GM21367 (cell line): ENCODE data around the gene PDE11A.

Source experiments
- ATAC-seq: cut with Tn5 transposase; IDR thresholded peaks from one replicate; pipeline ENCODE4 v1.9.1; 2021; ENCODE audit not compliant: unreplicated experiment

Gene PDE11A

DNA sequence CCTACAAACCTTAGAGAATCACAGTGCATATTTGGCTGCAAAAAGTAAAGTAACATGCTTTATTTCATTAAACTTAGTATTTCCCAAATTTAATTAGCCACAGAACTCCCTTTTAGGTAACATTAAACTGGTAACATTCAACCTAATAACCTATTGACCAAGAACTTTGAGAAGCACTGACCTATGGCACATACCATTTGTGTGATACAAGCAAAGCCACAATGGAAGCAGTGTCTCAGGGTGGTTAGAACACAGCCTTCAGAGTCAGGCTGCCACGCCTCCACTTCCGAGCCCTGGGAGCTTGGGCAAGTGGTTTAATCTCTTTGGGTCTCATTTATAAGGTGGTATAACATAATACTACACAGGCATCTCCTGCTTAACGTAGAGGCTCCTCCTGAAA is 301.4 kb downstream of the PDE11A start:
- no peak for ATAC-seq

- ATAC-seq, result no peak
Measured at GRCh38 chr2:177767768-177768167, 304.8 kb downstream of the PDE11A start.

DNA sequence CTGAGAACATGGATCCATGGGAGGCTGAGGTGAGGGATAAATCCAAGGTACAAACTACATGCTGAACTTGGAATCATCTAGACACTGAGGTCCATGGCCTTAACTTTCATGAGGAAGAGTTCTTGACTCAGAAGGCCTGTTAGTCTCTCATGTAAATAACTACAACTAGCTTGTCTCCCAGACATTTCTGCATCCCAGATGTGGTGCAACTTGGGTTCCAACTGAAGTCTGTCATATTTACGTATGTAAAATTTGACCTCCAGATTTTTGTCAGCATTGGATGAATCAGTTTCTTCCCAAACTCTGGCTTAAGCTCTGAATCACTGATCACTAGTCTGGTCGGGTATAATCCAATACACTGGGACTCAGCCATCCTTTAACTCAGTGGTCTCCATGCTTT is 306.9 kb downstream of the PDE11A start:
- ATAC-seq, result no peak

DNA sequence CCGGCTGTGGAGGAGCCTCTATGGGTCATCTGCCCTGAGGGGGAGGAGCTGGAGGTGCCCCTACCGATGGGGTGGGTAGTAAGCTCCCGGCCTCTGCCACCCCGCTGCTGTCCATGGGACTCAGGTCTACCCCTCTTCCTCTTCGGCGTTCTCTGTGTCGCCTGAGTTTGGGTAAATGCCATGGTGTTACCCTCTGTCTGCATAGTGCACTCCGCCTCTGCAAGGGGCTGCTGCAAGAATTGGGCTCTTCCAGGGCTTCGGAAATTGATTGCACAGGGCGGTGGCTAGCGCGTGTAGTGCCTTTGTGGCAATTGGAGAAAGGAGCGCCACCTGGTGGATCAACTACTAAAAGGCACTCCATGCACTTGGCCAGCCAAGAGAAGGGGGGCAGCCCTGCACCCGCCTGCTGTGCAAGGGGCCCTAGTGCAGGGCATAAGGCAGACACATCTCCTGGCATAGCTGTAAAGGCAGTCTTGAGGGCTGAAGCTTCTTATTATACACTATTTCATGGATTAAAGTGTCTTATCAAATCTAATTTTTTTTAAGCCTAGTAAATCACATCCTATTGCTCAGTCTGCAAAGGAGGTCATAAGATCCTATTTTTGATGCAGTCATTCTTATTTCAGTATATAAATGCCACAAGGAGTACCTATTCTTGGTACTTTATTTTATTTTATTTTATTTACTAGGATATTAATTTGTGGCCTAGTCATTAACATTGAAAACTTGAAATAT is 308.9 kb downstream of the PDE11A start:
- ATAC-seq, result peak; percentile 95

DNA sequence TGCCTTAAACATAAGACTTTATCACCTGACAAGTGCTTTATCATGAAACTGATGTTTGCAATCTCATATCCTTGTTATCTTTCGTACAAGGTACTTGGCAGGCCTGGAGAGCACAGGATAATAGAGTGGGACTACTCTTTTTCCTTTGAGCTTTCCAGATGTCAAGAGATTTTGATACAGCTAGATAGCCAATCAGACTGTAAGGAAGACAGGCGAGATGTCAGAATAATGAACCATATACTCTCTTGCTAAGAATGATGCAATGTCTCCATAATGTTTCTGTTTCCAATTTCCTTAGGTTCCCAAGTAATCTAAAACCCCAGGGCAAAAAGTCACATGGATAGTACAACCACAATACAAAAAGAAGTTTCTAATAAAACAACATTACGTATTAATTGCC is 313.1 kb downstream of the PDE11A start:
- no peak for ATAC-seq

DNA sequence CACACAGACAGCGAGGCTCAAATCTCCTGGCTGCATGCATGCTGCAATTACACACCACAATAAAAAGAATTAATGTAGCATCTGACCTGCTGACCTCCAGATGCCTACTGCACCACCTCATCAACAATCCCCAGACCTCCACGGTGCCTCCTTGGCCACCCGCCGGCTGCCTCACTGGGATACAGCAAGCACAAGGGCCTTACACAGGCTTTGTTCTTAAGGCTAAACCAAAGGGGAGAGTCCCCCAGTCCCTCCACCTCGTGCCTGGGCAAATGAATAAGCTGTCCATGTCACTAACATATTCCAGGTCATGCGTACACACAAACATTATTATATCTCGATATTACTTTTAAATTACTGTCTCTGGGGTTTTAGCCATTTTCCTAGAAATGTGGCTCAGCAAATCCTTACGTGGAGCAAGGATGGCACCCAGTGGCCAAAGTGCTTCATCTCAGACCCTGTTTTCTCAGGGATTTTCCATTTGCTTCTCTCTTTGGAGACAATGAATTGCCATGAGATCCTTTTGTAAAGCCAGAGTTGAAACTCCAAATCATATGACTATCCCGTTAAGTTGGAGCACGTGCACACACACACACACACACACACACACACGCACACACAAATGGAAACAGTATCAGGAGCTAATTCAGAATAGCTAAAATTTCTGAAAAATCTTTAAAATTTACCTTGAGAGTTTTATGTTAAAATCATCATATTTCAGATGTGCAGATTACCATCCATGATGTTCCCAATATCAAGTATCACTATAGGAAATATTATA is 313.8 kb downstream of the PDE11A start:
- ATAC-seq, result no peak

DNA sequence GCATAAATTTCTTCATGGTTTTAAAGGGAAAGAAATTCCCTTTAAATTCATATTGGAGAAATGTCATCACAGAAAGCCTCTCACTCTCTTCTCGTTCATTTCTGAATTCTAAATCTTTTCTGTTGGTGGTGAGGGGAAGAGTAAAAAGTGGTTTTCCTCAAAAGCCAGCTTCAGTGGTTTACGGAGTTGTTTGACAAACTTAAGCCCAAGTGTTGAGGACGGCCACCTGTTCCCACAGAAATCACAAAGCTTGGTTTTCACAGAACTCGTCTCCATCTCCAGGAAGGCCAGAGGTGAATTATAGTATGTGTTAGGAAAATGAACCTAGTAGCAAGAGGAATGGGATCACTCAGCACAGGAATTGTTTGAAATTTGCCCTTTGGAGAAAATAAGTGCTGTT is 316.2 kb downstream of the PDE11A start:
- no peak for ATAC-seq

DNA sequence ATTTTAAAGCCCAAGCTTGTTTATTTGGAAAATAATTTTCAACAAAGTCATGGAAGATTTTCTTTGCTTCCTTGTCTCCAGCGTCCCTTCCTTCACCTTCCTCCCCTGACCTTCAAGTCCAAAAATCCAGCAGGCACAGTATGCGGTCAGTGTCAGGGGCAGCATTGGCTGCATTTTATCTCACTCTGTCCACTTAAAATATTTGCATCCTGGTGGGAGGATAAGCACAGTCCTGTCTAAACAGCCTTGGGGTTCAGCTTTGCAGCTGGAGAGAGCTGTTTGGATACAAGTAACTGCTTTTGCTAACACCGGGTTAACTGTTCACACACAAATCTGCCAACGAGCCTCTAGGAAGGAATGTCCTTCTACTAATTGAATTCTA is 318.1 kb downstream of the PDE11A start:
- ATAC-seq, result no peak

GRCh38 chr2:177753682-177754491 is 318.7 kb downstream of the PDE11A start:
- no peak for ATAC-seq

DNA sequence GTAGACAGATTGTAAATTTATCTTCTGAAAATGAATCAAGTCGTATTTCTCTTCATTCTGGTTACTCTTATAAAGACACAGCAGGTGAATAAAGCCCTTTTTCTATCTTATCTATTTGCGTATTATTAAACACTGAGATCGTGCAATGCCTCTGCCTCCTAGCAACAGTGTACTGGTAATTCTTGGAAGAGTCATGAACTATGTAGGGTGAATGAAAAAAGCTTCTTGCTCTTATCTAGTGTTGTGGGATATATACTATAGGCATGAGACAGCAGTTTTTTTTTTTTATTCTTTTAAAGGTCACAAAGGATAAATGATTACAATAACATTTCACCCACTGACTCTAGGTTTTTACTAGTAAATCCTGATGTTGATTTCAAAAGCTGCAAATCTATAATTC is 324.2 kb downstream of the PDE11A start:
- ATAC-seq, result no peak

DNA sequence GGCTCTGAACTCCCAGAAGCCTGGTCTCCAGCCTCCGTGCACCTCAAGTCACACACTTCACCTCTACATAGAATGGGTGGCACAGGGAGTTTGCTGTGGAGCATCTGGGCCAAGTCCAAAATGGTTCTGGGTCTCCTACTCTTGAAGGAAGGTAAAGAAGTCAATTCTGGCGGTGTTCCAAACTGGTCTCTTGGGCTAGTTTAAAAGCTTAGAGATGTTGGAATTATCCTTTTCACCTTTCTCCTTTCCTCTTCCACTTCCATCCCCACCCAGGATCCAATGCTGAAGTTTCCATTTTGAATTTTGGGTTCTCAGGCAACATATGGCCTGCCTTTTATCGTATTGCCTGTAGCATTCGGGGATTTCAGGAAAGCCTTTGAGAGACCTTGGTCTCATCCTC is 325.2 kb downstream of the PDE11A start:
- ATAC-seq, result no peak

GRCh38 chr2:177746358-177746757 is 326.2 kb downstream of the PDE11A start:
- no peak for ATAC-seq

GRCh38 chr2:177745531-177745930 is 327.0 kb downstream of the PDE11A start:
- ATAC-seq, result no peak

DNA sequence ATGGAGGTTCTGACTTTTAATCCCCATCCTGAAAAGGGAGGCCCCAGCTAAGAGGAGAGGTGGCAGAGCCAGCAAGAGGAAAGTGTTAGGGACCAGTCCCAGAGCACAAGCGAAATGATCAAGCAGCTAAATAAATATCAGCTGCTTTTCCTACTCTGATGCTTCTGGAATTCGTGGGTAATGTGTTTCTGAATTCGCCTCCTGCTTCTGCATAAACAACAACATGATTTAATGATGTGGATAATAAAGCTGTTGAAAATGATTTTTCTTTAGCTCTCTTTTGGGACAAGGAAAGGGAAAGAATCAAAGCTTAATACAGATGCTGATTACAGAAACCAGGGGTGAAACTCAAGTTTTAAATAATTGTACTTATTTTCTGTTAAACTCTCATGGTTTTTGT is 329.7 kb downstream of the PDE11A start:
- no peak for ATAC-seq

GRCh38 chr2:177741866-177742265 is 330.7 kb downstream of the PDE11A start:
- ATAC-seq, result no peak

DNA sequence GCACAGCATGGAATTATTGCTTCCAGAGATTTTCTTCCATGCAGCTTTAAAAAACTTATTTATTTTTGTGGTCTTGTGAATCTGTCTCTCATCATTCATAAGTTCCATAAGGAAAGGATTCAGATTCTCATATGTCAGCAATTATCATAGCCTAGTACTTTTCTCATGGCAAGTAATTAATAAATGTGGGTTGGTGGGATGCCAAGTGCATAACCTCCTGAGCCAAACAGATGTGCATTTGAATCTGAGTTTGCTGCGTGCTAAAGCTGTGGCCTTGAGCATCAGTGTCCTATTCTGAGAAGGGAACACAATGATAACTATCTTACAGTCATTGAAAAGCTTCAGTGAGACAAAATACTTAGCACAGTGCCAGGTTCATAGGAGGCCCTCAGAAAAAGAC is 331.9 kb downstream of the PDE11A start:
- no peak for ATAC-seq

- ATAC-seq, result no peak
Measured at GRCh38 chr2:177738461-177739235, 333.9 kb downstream of the PDE11A start.

DNA sequence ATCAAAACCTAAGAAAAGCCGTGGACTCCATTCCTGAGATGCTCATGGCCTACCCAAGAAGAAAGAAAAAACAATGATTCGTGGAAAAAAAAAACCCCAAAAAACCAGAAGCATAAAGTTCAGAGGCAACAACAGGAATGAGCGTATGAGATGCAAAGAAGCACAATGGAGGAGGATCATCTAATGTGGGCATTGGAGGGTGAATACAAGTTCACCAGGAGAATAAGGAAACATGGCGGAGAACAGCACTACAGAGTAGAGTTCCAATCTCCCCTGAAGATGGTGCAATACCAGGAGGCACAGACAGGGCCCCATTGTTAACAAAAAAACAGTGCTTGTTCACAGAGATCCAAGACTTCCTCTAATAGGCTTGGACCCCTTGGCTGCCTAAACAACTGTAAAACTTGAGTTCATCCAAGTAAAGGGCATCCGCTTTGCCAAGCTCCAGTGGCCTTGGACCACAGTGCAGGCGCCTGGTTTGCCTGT is 337.2 kb downstream of the PDE11A start:
- no peak for ATAC-seq

DNA sequence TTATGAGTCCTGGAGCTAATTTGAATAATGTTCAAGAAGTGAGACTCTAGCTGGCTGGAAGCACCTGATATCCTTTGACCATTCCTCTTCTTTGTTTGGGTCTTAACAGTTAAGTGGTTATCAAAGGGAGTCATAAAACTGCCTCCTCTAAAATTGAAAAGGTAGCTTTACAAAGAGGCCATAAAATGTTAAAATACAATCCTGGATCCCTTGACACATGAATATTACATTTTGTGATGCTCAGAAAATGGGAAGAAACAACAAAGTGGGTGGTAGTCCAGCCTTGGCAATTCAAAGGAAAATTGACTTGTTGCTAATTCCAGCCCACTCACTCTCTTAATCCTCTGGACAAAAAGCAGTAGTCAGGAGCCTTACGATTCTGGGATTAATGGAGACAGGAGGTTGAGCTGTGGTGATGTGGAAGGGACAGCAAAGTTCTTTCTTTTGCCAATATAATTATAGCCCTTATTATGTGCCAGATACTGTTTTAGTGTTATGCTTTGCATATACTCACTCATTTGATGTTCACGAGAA is 339.2 kb downstream of the PDE11A start:
- no peak for ATAC-seq

GRCh38 chr2:177731384-177731783 is 341.2 kb downstream of the PDE11A start:
- no peak for ATAC-seq

GRCh38 chr2:177730792-177731191 is 341.8 kb downstream of the PDE11A start:
- ATAC-seq, result no peak
